NCI-H345 (cell line): ENCODE results near the gene SPG7.

ENCODE experiments used
- DNase-seq: peaks from one replicate; lab custom pipeline; 2025; lab: John Stamatoyannopoulos, UW

The SPG7 gene

DNA sequence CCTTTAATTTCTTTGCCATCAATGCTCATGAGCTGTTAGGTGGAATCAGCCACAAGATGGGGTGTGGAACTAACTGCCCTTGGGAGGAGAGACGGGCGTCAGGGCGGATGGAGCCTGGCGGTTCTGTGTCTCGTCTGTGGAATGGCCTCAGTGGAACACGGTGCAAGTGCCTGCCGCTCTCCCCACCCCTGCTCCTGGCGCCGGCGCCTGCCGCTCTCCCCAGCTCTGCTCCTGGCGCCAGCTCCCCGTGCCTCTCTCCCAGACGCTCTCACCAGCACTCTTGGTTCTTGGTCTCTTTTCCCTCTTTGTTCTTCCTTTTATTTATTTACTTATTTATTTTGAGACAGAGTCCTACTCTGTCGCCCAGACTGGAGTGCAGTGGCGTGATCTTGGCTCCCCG lies 39.1 kb downstream of the SPG7 start:
- DNase-seq, result no peak

DNA sequence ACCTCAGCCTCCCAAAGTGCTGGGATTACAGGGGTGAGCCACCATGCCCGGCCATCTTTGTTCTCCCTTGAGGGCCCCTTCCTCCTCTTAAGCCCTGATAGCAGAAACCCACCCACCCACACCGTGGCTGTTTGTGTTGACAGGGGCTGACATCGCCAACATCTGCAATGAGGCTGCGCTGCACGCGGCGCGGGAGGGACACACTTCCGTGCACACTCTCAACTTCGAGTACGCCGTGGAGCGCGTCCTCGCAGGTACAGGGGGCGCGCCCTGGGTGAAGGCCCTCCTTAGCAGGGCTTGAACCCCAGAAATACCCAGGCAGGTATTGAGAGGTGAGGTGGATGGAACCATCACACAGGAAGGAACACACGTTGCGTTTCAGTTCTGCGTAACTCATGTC lies 39.7 kb downstream of the SPG7 start:
- no peak for DNase-seq

DNA sequence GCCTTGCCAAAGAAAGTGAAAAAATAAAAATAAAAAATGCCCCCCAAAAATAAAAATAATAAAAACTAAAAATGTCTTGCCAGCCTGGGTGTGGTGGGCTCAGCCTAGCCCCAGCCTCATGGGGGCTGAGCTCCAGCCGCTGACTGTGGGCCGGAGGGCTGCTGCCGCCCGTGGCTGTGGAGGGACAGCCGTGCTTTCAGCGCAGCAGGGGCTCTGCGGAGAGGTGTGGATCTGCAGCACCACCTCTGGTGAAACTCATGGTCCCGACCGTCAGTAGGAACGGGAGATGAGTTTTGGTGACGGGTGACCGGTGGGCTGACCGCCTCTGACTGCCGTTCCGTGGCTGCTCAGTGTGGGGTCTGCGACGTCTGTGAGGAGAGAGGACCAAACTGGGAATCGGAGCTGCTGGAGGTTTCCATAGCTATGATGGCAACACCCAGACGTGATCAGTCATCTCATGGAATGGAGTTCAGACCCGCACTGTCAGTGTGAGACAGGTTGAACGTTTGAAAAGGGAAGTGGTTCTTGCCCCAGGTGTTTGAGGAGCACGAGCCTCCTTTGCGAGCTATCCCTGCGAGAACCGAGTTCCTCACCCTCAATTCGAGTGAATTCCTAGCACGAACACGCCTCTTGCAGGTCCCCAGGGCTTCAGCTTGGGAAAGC lies 40.3 kb downstream of the SPG7 start:
- no peak for DNase-seq

DNA sequence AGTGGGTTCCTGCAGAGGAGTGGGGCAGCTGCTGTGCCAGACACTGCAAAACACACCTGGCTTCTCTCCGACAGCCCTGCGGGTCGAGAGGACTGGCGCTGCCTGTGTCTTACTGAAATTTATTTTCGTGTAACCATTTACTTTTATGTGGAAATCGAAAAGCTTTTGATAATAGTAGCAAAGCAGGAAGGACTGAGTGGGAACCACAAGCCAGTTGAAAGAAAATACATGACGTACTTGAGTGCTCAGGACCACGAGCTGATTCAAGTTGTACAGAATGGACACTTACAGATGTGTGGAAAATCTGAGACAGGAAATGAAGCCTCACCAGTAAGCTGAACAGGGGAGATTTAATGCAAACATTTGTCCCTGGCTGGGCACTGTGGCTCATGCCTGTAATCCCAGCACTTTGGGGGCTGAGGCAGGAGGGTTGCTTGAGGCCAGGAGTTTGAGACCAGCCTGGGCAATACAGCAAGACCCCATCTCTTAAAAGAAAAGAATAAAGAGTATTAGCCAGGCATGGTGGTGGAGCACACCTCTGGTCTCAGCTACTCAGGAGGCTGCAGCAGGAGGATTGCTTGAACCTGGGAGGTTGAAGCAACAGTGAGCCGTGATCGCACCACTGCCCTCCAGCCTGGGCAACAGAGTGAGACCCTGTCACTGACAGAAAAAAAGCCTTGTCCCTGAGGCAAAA lies 41.0 kb downstream of the SPG7 start:
- DNase-seq, result no peak

DNA sequence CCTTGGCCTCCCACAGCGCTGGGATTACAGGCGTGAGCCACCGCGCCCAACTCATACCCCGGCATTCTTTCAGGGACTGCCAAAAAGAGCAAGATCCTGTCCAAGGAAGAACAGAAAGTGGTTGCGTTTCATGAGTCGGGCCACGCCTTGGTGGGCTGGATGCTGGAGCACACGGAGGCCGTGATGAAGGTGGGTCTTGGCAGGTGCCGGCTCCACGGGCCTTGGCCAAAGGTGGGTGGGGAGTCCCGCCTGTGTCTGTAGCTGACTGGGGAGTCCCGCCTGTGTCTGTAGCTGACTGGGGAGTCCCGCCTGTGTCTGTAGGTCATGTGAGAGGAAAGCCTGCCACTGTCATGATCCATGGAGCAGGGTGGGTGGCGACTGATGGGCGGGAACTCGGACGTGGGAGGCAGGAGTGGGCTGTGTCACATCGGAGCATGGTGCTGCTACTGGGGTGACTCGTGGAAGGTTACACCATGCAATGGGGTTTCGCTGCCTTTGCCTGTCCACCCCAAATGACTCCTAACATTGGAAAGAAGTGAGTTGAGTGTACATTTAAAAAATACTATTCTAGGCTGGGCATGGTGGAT lies 42.3 kb downstream of the SPG7 start:
- DNase-seq, result no peak

DNA sequence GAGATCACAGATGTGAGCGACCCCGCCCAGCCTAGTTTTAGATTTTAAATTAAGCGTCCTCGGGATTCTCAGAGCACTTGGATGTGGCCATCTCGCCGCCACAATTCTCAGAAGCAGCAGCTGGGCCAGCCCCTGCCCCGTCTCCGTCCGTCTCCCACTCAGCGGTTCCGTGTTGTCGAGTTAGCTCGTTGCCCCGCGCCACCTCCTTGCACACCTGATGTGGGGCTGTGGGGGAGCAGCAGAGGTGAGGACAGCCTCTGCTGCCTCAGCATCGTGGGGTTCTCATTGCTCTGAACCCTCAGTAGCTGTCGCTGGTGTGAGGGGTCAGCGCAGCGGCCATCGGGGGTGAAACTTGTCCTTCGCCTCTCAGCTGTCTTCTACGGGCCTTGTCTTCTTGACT lies 44.1 kb downstream of the SPG7 start:
- no peak for DNase-seq

DNA sequence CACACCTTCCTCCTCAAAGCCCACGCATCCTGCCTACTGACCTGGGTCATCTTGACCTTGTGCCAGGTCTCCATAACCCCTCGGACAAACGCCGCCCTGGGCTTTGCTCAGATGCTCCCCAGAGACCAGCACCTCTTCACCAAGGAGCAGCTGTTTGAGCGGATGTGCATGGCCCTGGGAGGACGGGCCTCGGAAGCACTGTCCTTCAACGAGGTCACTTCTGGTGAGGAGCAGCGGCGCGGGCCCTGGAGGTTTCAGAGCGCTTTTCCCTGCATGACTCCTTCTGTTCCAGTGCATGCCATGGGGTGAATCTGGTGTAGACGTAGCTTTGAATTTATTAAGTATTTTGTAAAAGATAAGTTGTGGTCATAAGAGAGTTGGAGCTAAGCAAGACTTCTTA lies 44.7 kb downstream of the SPG7 start:
- DNase-seq, result no peak

DNA sequence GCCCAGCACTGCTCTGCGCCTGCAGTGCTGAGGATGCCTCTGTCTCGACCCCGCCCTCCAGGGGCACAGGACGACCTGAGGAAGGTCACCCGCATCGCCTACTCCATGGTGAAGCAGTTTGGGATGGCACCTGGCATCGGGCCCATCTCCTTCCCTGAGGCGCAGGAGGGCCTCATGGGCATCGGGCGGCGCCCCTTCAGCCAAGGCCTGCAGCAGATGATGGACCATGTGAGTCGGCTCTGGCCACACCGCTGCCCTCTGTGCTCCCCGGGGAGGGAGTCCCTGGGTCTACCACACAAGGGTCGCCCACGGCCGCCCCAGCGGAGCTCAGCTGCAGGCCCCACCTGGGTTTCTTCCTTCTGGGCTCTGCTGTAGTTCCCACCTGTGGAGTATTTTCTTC lies 45.5 kb downstream of the SPG7 start:
- no peak for DNase-seq

DNA sequence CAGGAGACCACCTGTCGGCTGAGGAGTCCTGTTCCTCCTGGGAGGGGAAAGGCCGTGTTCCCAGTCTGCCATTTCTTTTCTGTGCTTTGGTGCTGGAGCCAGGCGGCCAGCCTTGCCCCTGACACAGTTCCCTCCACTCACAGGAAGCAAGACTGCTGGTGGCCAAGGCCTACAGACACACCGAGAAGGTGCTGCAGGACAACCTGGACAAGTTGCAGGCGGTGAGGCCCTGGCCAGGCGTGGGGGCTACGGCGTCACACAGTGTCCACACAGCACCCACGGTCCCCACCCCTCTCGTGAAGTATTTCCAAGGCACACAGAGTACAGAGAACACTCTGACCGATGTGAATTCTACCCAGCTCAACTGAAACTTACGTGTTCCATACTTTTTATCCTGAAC lies 46.1 kb downstream of the SPG7 start:
- no peak for DNase-seq

DNA sequence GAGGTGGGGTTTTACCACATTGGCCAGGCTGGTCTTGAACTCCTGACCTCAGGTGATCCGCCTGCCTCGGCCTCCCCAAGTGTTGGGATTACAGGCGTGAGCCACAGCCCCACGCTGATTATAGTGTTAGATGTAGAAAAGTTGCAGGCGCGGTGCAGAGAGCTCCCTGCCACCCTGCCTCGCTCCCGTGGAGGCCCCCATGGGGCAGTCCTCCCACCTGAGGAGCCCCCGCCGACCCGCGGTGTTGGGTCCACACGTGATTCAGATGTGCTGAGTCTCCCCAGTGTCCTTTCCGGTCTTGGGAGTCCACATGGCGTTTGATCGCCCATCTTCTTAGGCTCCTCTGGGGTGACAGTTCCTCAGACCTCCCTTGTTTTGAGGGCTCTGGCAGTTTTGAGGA lies 47.1 kb downstream of the SPG7 start:
- no peak for DNase-seq

DNA sequence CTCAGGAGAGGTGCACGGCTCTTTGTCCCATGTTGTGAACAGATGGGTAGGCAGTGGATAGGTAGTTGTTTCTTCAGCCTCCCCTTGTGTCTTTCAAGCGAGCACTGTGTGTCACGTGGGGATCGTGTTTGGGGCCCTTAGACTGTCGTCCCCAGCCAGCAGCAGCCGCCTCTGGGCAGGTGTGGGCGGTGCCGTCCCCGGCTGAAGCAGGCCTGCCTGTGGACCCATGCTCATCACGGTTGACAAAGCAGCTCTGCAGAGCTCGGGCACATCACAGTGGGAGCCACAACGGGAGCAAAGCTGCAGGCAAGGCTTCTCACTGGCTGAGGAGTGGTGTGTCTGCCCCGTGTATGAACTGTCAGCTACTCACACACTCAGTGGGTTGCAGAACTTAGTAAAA lies 47.6 kb downstream of the SPG7 start:
- DNase-seq, result no peak

DNA sequence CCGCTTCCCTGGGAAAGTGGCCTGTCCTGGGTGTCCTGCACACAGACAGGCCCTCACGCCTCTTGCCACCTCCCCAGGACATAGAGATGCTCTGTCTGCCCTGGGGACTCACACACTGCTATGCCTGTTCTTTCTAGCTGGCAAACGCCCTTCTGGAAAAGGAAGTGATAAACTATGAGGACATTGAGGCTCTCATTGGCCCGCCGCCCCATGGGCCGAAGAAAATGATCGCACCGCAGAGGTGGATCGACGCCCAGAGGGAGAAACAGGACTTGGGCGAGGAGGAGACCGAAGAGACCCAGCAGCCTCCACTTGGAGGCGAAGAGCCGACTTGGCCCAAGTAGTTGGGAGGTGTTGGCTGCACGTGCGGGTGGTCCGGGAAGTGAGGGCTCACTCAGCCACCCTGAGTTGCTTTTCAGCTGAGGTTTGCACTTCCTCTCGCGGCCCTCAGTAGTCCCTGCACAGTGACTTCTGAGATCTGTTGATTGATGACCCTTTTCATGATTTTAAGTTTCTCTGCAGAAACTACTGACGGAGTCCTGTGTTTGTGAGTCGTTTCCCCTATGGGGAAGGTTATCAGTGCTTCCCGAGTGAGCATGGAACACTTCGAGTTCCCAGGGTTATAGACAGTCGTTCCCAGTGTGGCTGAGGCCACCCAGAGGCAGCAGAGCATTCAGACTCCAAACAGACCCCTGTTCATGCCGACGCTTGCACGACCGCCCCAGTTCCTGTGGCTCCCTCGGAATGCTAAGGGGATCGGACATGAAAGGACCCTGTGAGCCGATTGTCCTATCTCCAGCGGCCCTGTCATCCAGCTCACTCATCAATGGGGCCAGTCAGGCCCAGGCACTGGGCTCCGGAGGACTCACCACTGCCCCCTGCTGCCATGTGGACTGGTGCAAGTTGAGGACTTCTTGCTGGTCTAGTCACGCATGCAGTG lies 48.8 kb downstream of the SPG7 start:
- DNase-seq, result peak; percentile 6

DNA sequence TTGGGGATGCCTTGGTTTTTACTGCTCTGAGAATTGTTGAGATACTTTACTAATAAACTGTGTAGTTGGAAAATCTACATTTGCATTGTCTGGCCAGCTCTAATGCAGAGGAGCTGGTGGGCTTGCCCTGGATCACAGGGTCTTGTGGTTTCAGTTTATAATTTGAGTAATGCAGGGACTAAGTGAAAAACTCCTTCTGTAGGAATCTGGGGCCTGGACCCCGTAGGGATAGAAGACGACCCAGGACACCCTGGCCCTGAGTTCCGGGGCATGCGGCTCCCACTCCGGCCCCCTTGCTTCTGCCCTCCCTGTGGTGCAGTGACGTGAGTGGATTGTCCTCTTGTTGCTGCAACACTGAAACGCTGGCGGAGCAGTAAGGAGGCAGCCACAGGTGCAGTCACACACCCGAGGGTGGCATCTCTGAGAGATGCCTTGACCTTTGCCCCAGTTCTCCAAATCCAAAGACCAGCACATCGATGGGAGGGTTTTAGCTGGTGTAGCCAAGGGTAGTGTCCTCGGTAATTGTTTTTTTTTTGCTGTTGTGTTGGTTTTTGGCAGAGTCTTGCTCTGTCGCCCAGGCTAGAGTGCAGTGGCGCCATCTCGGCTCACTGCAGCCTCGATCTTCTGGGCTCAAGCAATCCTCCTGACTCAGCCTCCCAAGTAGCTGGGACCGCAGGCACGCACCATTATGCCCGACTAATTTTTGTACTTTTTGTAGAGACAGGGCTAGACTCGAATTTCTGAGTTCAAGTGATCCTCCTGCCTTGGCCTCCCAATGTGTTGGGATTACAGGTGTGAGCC lies 49.7 kb downstream of the SPG7 start:
- DNase-seq, result no peak

DNA sequence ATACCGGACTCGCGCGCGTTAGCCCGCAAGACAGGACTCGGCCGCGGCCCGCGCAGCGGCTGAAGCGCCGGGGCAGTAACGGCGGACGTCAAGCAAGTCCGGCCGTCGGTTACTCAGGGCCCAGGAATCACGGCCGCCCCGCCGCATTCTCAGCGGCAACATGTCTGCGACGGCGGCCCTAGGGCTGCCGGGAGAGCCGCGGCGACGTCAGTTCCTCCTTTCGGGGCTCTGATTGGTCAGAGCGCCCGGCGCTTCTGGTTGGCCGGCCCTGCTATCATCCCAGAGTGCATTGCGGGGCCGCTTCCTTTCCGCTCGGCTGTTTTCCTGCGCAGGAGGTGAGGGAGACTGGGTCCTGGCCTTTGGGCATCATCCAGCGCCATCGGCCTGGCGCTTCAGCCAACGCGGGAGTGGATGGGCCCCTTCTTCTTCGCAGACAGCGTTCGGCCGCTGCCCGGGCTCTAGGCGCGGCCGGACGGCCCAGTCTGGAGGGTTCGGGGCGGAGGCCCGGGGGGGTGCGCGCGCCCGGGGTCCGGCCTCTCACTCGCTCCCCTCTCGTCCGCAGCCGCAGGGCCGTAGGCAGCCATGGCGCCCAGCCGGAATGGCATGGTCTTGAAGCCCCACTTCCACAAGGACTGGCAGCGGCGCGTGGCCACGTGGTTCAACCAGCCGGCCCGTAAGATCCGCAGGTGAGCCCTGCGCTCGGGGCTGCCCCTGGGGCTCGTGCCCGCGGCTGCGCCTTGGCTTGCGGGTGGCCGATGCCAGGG lies 52.4 kb downstream of the SPG7 start, which contains the start of gene RPL13:
Gene RPL13 (plus strand): TSS at position 305 of the 764 bp plus-strand sequence. CDS start 278 bp downstream, at position 583.
- peak; percentile 92 for DNase-seq

DNA sequence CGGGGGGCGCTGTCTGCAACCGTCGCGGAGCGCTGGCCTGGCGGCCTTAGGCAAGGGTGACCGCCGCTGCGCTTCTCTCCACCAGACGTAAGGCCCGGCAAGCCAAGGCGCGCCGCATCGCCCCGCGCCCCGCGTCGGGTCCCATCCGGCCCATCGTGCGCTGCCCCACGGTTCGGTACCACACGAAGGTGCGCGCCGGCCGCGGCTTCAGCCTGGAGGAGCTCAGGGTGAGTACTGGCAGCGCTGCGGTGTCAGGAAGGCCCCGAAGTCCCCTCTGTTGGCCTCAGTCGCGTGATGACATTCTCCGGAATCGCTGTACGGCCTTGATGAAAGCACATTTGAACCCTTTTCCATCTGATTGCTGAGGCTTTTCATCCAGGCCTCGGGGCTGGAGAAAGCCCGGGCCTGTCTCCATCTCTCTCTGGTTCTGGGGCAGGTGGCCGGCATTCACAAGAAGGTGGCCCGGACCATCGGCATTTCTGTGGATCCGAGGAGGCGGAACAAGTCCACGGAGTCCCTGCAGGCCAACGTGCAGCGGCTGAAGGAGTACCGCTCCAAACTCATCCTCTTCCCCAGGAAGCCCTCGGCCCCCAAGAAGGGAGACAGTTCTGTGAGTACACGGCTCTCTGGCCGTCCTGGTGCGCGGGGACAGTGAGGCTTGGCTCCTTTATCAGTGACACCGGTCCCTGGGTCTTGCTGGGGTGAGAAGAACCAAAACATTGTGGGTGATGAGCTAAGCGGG lies 53.1 kb downstream of the SPG7 start:
- DNase-seq, result no peak

DNA sequence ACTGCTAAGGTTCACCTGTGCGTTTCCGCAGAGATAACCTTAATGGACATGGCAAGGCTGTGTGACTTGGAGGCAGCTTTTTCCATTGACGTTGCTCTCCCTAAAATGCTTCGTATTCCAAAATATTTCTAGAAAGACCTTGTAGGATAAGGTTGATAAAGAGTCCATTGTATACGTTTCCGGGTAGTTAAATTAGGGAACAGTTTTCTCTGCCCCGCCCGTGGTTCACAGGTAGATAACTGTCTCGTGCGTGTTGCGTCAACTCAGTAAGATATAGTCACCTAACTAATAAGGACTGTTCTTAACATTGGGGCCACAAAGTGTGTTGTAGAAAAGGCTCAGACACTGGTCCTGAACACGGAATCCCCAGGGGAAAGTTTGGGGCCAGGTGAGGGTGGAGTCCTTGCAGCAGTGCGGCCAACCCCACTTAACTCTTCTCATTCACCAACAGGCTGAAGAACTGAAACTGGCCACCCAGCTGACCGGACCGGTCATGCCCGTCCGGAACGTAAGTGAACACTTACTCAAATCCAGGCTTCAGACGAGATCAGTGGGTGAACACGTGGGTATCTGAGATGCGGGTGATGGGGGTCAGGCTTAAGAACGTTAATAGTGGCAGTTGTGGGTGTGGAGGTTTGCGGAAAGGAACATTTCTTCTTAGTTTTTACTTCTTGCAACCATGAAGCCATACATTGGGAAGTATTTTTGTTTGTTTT lies 53.8 kb downstream of the SPG7 start:
- DNase-seq, result no peak

DNA sequence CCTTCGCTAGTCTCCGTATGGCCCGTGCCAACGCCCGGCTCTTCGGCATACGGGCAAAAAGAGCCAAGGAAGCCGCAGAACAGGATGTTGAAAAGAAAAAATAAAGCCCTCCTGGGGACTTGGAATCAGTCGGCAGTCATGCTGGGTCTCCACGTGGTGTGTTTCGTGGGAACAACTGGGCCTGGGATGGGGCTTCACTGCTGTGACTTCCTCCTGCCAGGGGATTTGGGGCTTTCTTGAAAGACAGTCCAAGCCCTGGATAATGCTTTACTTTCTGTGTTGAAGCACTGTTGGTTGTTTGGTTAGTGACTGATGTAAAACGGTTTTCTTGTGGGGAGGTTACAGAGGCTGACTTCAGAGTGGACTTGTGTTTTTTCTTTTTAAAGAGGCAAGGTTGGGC lies 54.7 kb downstream of the SPG7 start:
- no peak for DNase-seq

DNA sequence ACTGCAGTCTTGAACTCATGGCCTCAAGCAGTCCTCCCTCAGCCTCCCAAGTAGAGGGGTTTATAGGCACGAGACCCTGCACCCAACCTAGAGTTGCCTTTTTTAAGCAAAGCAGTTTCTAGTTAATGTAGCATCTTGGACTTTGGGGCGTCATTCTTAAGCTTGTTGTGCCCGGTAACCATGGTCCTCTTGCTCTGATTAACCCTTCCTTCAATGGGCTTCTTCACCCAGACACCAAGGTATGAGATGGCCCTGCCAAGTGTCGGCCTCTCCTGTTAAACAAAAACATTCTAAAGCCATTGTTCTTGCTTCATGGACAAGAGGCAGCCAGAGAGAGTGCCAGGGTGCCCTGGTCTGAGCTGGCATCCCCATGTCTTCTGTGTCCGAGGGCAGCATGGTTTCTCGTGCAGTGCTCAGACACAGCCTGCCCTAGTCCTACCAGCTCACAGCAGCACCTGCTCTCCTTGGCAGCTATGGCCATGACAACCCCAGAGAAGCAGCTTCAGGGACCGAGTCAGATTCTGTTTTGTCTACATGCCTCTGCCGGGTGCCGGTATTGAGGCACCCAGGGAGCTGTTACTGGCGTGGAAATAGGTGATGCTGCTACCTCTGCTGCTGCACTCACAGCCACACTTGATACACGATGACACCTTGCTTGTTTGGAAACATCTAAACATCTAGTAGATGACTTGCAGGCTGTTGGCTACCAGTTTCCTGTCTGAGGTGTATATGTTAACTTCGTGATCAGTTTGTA lies 55.6 kb downstream of the SPG7 start:
- no peak for DNase-seq
